Vagina (tissue), 2 donors: Measurements from ENCODE around the gene RBKS.

ENCODE experiments used
- POLR2AphosphoS5 ChIP-seq, 2 donors: sonication (generic); formaldehyde crosslinking; IDR thresholded peaks; one replicate each; pipeline ENCODE4 v1.9.0; 2017; ENCODE audit warnings: antibody characterized with exemption in 2 of 2, mild to moderate bottlenecking in 2 of 2, low read depth in 1 of 2; ENCODE audit not compliant: insufficient read depth in 1 of 2
- TF ChIP-seq, protein P1 (sequence below), 3 experiments: fragments of 450-650 bp in 2 of 3; fragments of 200-600 bp in 1 of 3; sonication (generic) in 1 of 3; IDR thresholded peaks; one replicate each; pipeline ENCODE4 v1.5.1; 2017 to 2019; ENCODE audit warnings: antibody characterized with exemption in 3 of 3, mild to moderate bottlenecking in 2 of 3, moderate library complexity in 2 of 3

DNA sequence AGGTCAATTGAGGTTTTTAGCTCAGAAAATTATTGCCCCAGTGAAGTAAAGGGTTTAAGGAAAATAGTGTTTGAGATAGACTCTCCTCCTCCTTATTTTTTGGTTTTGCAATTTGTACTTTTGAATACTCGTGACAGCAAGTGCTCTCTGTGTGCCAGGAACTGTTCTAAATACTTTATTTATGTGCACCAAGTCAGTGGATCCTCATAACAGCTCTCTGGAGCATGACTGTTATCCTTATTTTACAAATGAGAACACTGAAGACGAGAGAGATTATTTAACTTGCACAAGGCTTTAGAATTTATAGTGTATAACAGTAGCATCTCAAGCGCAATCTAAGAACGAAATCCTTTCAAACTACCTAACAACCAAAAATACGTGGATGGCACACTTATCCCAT is 25.0 kb upstream of the RBKS start:
- TF ChIP-seq, protein P1, sequence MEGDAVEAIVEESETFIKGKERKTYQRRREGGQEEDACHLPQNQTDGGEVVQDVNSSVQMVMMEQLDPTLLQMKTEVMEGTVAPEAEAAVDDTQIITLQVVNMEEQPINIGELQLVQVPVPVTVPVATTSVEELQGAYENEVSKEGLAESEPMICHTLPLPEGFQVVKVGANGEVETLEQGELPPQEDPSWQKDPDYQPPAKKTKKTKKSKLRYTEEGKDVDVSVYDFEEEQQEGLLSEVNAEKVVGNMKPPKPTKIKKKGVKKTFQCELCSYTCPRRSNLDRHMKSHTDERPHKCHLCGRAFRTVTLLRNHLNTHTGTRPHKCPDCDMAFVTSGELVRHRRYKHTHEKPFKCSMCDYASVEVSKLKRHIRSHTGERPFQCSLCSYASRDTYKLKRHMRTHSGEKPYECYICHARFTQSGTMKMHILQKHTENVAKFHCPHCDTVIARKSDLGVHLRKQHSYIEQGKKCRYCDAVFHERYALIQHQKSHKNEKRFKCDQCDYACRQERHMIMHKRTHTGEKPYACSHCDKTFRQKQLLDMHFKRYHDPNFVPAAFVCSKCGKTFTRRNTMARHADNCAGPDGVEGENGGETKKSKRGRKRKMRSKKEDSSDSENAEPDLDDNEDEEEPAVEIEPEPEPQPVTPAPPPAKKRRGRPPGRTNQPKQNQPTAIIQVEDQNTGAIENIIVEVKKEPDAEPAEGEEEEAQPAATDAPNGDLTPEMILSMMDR (IDR thresholded peaks at IDR 0.05), result no peak
- TF ChIP-seq POLR2AphosphoS5 (IDR thresholded peaks at IDR 0.05; ENCODE audit: insufficient read depth in 1 of 2, low read depth in 1 of 2), result peak; percentile 28 to 83
